Liver (tissue), 9 donors: ENCODE results near the gene SOX21. TPM values are rescaled to one million over a fixed set of nuclear protein-coding genes. Genes with fewer than 3 reads are reported as not detected.
"Not testable (repeated sequence)": the region's sequence is repeated elsewhere in the genome, so short reads cannot be mapped to it uniquely, and the experiment has no call there.

ENCODE experiments used
- DNase-seq: peaks from one replicate; pipeline ENCODE4 v3.0.0-alpha.2; 2017; ENCODE audit warnings: low spot score
- H3K27ac ChIP-seq, 2 donors: one replicate each; pipeline ENCODE4 v1.7.0; 2013; ENCODE audit warnings: inconsistent platforms in 2 of 2, low read length in 2 of 2, control low read depth in 1 of 2, low read depth in 1 of 2, mild to moderate bottlenecking in 1 of 2
- H3K27me3 ChIP-seq, 4 donors: one replicate each; pipeline versions ENCODE4 v1.6.1 to v1.7.0; 2013; ENCODE audit warnings: low read length in 3 of 4, inconsistent platforms in 1 of 4, mild to moderate bottlenecking in 1 of 4, moderate library complexity in 1 of 4; ENCODE audit not compliant: control insufficient read depth in 4 of 4, insufficient read depth in 4 of 4
- H3K36me3 ChIP-seq, 4 donors: one replicate each; pipeline versions ENCODE4 v1.6.1 to v1.7.0; 2013; ENCODE audit warnings: low read length in 3 of 4, mild to moderate bottlenecking in 3 of 4, low read depth in 1 of 4, moderate library complexity in 1 of 4; ENCODE audit not compliant: control insufficient read depth in 4 of 4, insufficient read depth in 3 of 4
- H3K4me1 ChIP-seq, 4 donors: one replicate each; pipeline versions ENCODE4 v1.6.1 to v1.7.0; 2013; ENCODE audit warnings: low read length in 3 of 4, mild to moderate bottlenecking in 3 of 4, moderate library complexity in 1 of 4; ENCODE audit not compliant: control insufficient read depth in 4 of 4, insufficient read depth in 4 of 4
- H3K4me3 ChIP-seq, 3 donors: one replicate each; pipeline versions ENCODE4 v1.6.1 to v1.7.0; 2013; ENCODE audit warnings: low read length in 3 of 3, control low read depth in 1 of 3, low read depth in 1 of 3, mild to moderate bottlenecking in 1 of 3
- H3K9ac ChIP-seq, 2 donors: one replicate each; pipeline ENCODE4 v1.7.0; 2013; ENCODE audit warnings: low read length in 2 of 2, mild to moderate bottlenecking in 2 of 2, moderate library complexity in 2 of 2, control low read depth in 1 of 2, low read depth in 1 of 2
- H3K9me3 ChIP-seq, 4 donors: one replicate each; pipeline versions ENCODE4 v1.6.1 to v1.7.0; 2013; ENCODE audit warnings: low read length in 3 of 4; ENCODE audit not compliant: control insufficient read depth in 4 of 4
- CTCF ChIP-seq: fragments of 150-350 bp; IDR thresholded peaks from 2 replicates; pipeline ENCODE4 v1.5.1; 2017; ENCODE audit warnings: improper control_type of control experiment, low read depth, low read length; ENCODE audit not compliant: missing input control
- EGR1 ChIP-seq, 2 donors: IDR thresholded peaks; 2 replicates each; pipeline ENCODE4 v1.6.1; 2016 to 2018; ENCODE audit warnings: antibody characterized with exemption in 2 of 2, low read depth in 2 of 2
- FOXA1 ChIP-seq: IDR thresholded peaks from 2 replicates; pipeline ENCODE4 v1.6.1; 2016; ENCODE audit warnings: antibody characterized with exemption
- FOXA2 ChIP-seq: IDR thresholded peaks from 2 replicates; pipeline ENCODE4 v1.6.1; 2016; ENCODE audit warnings: antibody characterized with exemption
- GABPA ChIP-seq, 2 donors: IDR thresholded peaks in 1 of 2; conservative IDR thresholded peaks in 1 of 2; 2 replicates each; pipeline ENCODE4 v1.6.1; 2016; ENCODE audit warnings: antibody characterized with exemption in 2 of 2, mild to moderate bottlenecking in 1 of 2, moderate library complexity in 1 of 2
- HNF4A ChIP-seq, 2 donors: conservative IDR thresholded peaks; 2 replicates each; pipeline ENCODE4 v1.6.1; 2016; ENCODE audit warnings: antibody characterized with exemption in 2 of 2, mild to moderate bottlenecking in 2 of 2
- HNF4G ChIP-seq: IDR thresholded peaks from 2 replicates; pipeline ENCODE4 v1.6.1; 2016; ENCODE audit warnings: antibody characterized with exemption
- JUND ChIP-seq, 2 donors: IDR thresholded peaks; 2 replicates each; pipeline ENCODE4 v1.6.1; 2016; ENCODE audit warnings: antibody characterized with exemption in 2 of 2
- NR2F2 ChIP-seq: IDR thresholded peaks from 2 replicates; pipeline ENCODE4 v1.6.1; 2016; ENCODE audit warnings: antibody characterized with exemption
- RAD21 ChIP-seq, 2 donors: IDR thresholded peaks; 2 replicates each; pipeline ENCODE4 v1.6.1; 2016; ENCODE audit warnings: antibody characterized with exemption in 2 of 2, mild to moderate bottlenecking in 2 of 2
- REST ChIP-seq: IDR thresholded peaks from 2 replicates; pipeline ENCODE4 v1.6.1; 2016; ENCODE audit warnings: antibody characterized with exemption, mild to moderate bottlenecking
- RXRA ChIP-seq, 2 donors: IDR thresholded peaks; 2 replicates each; pipeline ENCODE4 v1.6.1; 2017 to 2018; ENCODE audit warnings: antibody characterized with exemption in 2 of 2, mild to moderate bottlenecking in 1 of 2
- SP1 ChIP-seq: IDR thresholded peaks from 2 replicates; pipeline ENCODE4 v1.6.1; 2018; ENCODE audit warnings: antibody characterized with exemption, mild to moderate bottlenecking
- TAF1 ChIP-seq: conservative IDR thresholded peaks from 2 replicates; pipeline ENCODE4 v1.6.1; 2016; ENCODE audit warnings: antibody characterized with exemption, mild to moderate bottlenecking
- YY1 ChIP-seq: IDR thresholded peaks from 2 replicates; pipeline ENCODE4 v1.6.1; 2016; ENCODE audit warnings: antibody characterized with exemption, mild to moderate bottlenecking
- ZBTB33 ChIP-seq: IDR thresholded peaks from 2 replicates; pipeline ENCODE4 v1.6.1; 2016; ENCODE audit warnings: antibody characterized with exemption
- WGBS: extraction: QIAGEN DNeasy Blood & Tissue Kit; methylation state at CpG from one replicate; pipeline ENCODE4 v1.1.7; 2013; 5-methylcytosine and 5-hydroxymethylcytosine counted together
- polyA plus RNA-seq, 2 donors: library from polyadenylated mRNA; stranded (reverse) in 1 of 2; unstranded in 1 of 2; fragments of 200-250 nt in 1 of 2; fragments of >200 nt in 1 of 2; fragmentation: Nextera tagmentation in 1 of 2; extraction: Ambion mirVana in 1 of 2; gene quantifications; one replicate each; pipeline versions ENCODE4 v1.2.1 to v1.2.3, GENCODE V29; 2013 to 2015
- total RNA-seq, 2 donors: library from RNA; depleted of rRNA; stranded (reverse); fragments of >200 nt; gene quantifications; one replicate each; pipeline ENCODE4 v1.2.3, GENCODE V29; 2014
- TF ChIP-seq, protein P1 (sequence below): IDR thresholded peaks from 2 replicates; pipeline ENCODE4 v1.6.1; 2016; ENCODE audit warnings: antibody characterized with exemption
- TF ChIP-seq, protein P2 (sequence below): IDR thresholded peaks from 2 replicates; pipeline ENCODE4 v1.6.1; 2016; ENCODE audit warnings: antibody characterized with exemption
- donor health status: healthy.
- donor health status: healthy.
- donor health status: healthy.
- donor health status: healthy.
- donor health status: healthy.

SOX21 gene
- total and polyA plus RNA-seq, 4 donors = not detected

GRCh38 chr13:94731028-94731427 is 18.7 kb upstream of the SOX21 start (continued):
- TF ChIP-seq, protein P1, sequence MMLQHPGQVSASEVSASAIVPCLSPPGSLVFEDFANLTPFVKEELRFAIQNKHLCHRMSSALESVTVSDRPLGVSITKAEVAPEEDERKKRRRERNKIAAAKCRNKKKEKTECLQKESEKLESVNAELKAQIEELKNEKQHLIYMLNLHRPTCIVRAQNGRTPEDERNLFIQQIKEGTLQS = no peak
- no peak for TF ChIP-seq SP1

GRCh38 chr13:94729941-94730340 is 17.6 kb upstream of the SOX21 start:
- H3K4me1 ChIP-seq, DNase-seq, H3K4me3 ChIP-seq, H3K9ac ChIP-seq, H3K9me3 ChIP-seq, H3K27me3 ChIP-seq, H3K27ac ChIP-seq, H3K36me3 ChIP-seq: not testable (repeated sequence)
- 100% methylated on average over 1 of the region's 1 CpG for WGBS

- no peaks in the 10 kb centered on the region for H3K4me1 ChIP-seq
- TF ChIP-seq HNF4G (no peak), REST (no peak), CTCF (no peak), JUND (IDR thresholded peaks at IDR 0.05) (no peak), YY1 (no peak), NR2F2 (no peak), RXRA (IDR thresholded peaks at IDR 0.05) (no peak), EGR1 (IDR thresholded peaks at IDR 0.05; ENCODE audit: low read depth in 2 of 2) (no peak), ZBTB33 (no peak), HNF4A (conservative IDR thresholded peaks at IDR 0.05) (no peak), FOXA1 (no peak), RAD21 (IDR thresholded peaks at IDR 0.05) (no peak), GABPA (IDR thresholded peaks at IDR 0.05 in 1 of 2, conservative IDR thresholded peaks at IDR 0.05 in 1 of 2) (no peak), TAF1 (no peak), SP1 (no peak), FOXA2 (no peak)
- TF ChIP-seq, protein P2, sequence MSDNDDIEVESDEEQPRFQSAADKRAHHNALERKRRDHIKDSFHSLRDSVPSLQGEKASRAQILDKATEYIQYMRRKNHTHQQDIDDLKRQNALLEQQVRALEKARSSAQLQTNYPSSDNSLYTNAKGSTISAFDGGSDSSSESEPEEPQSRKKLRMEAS = no peak
- TF ChIP-seq, protein P1 = no peak
- no peak overlapping the region for H3K9ac ChIP-seq
- H3K27ac ChIP-seq = no peak overlapping the region
- no peaks in the 10 kb centered on the region for H3K36me3 ChIP-seq
- no peak for DNase-seq
- H3K9me3 ChIP-seq = peaks cover 0 to 4% (median 0%) of the 10 kb centered on the region in 4 donors
- H3K4me3 ChIP-seq = no peak overlapping the region
- H3K27me3 ChIP-seq = peaks cover 0 to 7% (median 0%) of the 10 kb centered on the region in 4 donors
- WGBS = 80% methylated on average over 1 of the region's 1 CpG
Measured at GRCh38 chr13:94726425-94726824, 14.1 kb upstream of the SOX21 start.
